ENCODE results near the gene PRKN. TPM values are rescaled to one million over a fixed set of nuclear protein-coding genes. Genes with fewer than 3 reads are reported as not detected.

The PRKN gene
- total RNA-seq, 2 donors from 2014 or later = 10.7 to 21.2 TPM

- H3K9me3 ChIP-seq = no peaks in the 10 kb centered on the region
- TF ChIP-seq POLR2A (IDR thresholded peaks at IDR 0.05) (no peak), POLR2AphosphoS5 (IDR thresholded peaks at IDR 0.05) (no peak), CTCF (IDR thresholded peaks at IDR 0.05) (no peak)
- H3K27me3 ChIP-seq (replicated peaks; ENCODE audit: insufficient read depth) = no peaks in the 10 kb centered on the region
- no peaks in the 10 kb centered on the region for H3K36me3 ChIP-seq
- DNase-seq (ENCODE audit: low spot score) = no peak
- WGBS = 75% methylated on average over 5 of the region's 5 CpGs
- H3K27ac ChIP-seq = no peak overlapping the region
- no peak overlapping the region for H3K4me3 ChIP-seq
- no peaks in the 10 kb centered on the region for H3K4me1 ChIP-seq (replicated peaks)
- intact Hi-C loops (cut with DNase I) = no loop called here
These were observed 1326.9 kb downstream of the PRKN start for GRCh38 chr6:161400671-161401070.

- no peaks in the 10 kb centered on the region for H3K4me1 ChIP-seq (replicated peaks)
- WGBS = 60% methylated on average over 6 of the region's 6 CpGs
- intact Hi-C loops (cut with DNase I) = no loop called here
- H3K27me3 ChIP-seq (replicated peaks; ENCODE audit: insufficient read depth) = no peaks in the 10 kb centered on the region
- H3K36me3 ChIP-seq = no peaks in the 10 kb centered on the region
- no peak for TF ChIP-seq POLR2AphosphoS5 (IDR thresholded peaks at IDR 0.05)
- TF ChIP-seq CTCF (IDR thresholded peaks at IDR 0.05) = no peak
- no peak for TF ChIP-seq POLR2A (IDR thresholded peaks at IDR 0.05)
- no peaks in the 10 kb centered on the region for H3K9me3 ChIP-seq
- H3K4me3 ChIP-seq = no peak overlapping the region
- no peak for DNase-seq (ENCODE audit: low spot score)
- no peak overlapping the region for H3K27ac ChIP-seq
These were observed 1331.0 kb downstream of the PRKN start for GRCh38 chr6:161396539-161396938.

GRCh38 chr6:161395716-161396231 lies 1331.8 kb downstream of the PRKN start:
- H3K4me3 ChIP-seq = no peak overlapping the region
- DNase-seq (ENCODE audit: low spot score) = no peak
- no peaks in the 10 kb centered on the region for H3K36me3 ChIP-seq
- intact Hi-C loops (cut with DNase I) = no loop called here
- no peaks in the 10 kb centered on the region for H3K27me3 ChIP-seq (replicated peaks; ENCODE audit: insufficient read depth)
- no peaks in the 10 kb centered on the region for H3K9me3 ChIP-seq
- TF ChIP-seq POLR2A (IDR thresholded peaks at IDR 0.05) = no peak
- H3K4me1 ChIP-seq (replicated peaks) = no peaks in the 10 kb centered on the region
- WGBS = 88% methylated on average over 9 of the region's 9 CpGs
- H3K27ac ChIP-seq = no peak overlapping the region

GRCh38 chr6:161394437-161394836 lies 1333.1 kb downstream of the PRKN start:
- Histone ChIP-seq H3K27ac (no peak overlapping the region), H3K9me3 (no peaks in the 10 kb centered on the region), H3K27me3 (replicated peaks; ENCODE audit: insufficient read depth) (no peaks in the 10 kb centered on the region), H3K4me3 (no peak overlapping the region), H3K4me1 (replicated peaks) (no peaks in the 10 kb centered on the region), H3K36me3 (no peaks in the 10 kb centered on the region)
- 88% methylated on average over 5 of the region's 5 CpGs for WGBS
- TF ChIP-seq POLR2AphosphoS5 (IDR thresholded peaks at IDR 0.05) (no peak), CTCF (IDR thresholded peaks at IDR 0.05) (no peak), POLR2A (IDR thresholded peaks at IDR 0.05) (no peak)
- no peak for DNase-seq (ENCODE audit: low spot score)
- intact Hi-C loops (cut with DNase I) = no loop called here

GRCh38 chr6:161393839-161394364 lies 1333.7 kb downstream of the PRKN start:
- Histone ChIP-seq H3K9me3 (no peaks in the 10 kb centered on the region), H3K27me3 (replicated peaks; ENCODE audit: insufficient read depth) (no peaks in the 10 kb centered on the region), H3K36me3 (no peaks in the 10 kb centered on the region), H3K4me1 (replicated peaks) (no peaks in the 10 kb centered on the region), H3K4me3 (no peak overlapping the region), H3K27ac (no peak overlapping the region)
- peak; percentile 56 for DNase-seq (ENCODE audit: low spot score)
- TF ChIP-seq CTCF (IDR thresholded peaks at IDR 0.05) = peak; percentile 17 to 77 (median 59)
- TF ChIP-seq POLR2A (IDR thresholded peaks at IDR 0.05) = no peak
- TF ChIP-seq POLR2AphosphoS5 (IDR thresholded peaks at IDR 0.05) = peak; percentile 28
- intact Hi-C loops (cut with DNase I) = no loop called here
- 8% methylated on average over 7 of the region's 7 CpGs for WGBS
